GM18861 (cell line): ENCODE data around the gene CAPG.
"Not testable (repeated sequence)": the region's sequence is repeated elsewhere in the genome, so short reads cannot be mapped to it uniquely, and the experiment has no call there.

ENCODE experiments used
- ATAC-seq: cut with Tn5 transposase; IDR thresholded peaks from one replicate; pipeline ENCODE4 v1.9.1; 2021; ENCODE audit not compliant: unreplicated experiment

Gene CAPG, protein sequence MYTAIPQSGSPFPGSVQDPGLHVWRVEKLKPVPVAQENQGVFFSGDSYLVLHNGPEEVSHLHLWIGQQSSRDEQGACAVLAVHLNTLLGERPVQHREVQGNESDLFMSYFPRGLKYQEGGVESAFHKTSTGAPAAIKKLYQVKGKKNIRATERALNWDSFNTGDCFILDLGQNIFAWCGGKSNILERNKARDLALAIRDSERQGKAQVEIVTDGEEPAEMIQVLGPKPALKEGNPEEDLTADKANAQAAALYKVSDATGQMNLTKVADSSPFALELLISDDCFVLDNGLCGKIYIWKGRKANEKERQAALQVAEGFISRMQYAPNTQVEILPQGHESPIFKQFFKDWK

DNA sequence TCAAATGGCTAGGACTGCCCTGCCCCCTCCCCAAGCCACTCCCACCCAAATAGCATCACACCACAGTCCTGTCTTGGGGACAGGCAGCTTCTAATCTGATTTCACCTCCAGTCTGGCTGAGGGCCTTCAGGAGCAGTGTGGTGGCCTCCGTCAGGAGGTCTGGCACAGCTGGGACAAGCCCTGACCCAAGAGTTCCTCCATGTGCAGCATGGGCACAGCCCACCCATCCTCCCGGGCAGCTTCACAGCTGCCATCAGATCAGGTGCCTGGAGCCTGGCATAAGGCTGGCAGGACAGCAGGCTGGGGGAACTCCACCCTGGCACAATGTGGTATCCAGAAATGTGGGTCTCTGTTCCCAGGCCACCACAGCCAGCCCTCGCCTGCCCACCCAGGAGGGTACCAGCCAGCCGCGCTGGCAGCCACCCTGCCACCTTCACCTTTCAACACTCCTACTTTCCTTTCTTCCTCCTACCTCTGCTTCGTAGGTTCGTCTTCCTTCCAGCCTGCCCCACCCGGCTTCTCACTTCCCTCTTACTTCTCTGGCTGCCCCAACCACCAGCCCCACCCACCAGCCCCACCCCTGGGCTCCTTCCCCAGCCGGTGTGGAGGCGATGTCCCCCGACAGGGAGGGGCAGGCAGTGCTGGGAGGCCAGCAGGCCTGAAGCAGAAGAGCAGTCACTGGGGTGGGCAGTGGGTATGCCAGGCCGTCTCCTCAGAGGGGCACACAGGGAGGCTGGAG is at the start of gene CAPG:
Gene CAPG (minus strand): TSS at position 522 of the 739 bp plus-strand sequence. CDS start 8,221 bp downstream, outside the sequence.
- ATAC-seq = peak; percentile 42

- ATAC-seq = no peak
These were observed 49.6 kb upstream of the CAPG start for GRCh38 chr2:85459771-85460170.

GRCh38 chr2:85458601-85459563 is 48.7 kb upstream of the CAPG start:
- ATAC-seq = no peak

- no peak for ATAC-seq
These were observed 47.7 kb upstream of the CAPG start for GRCh38 chr2:85457877-85458316.

GRCh38 chr2:85457043-85457442 is 46.9 kb upstream of the CAPG start:
- no peak for ATAC-seq

DNA sequence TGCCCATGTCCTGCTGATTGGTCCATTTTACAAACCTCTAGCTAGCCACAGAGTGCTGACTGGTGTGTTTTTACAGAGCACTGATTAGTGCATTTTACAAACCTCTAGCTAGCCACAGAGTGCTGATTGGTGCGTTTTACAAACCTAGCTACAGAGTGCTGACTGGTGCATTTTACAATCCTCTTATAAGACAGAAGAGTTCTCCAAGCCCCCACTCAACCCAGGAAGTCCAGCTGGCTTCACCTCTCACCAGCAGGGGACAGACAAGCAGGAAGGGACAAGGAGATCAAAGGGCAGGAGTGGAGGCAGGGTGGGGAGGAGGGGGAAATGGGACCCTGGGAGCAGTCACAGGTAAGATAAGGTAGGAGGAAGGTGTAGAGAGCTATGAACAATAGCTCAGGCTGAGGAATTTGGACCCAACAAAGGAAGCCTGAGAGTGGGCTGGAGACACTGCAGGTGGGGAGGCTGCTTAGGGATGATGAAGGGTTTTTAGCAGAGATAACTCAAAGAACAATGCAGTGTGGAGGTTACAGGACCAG is 45.5 kb upstream of the CAPG start:
- no peak for ATAC-seq

- ATAC-seq = no peak
These were observed 43.4 kb upstream of the CAPG start for GRCh38 chr2:85453571-85453970.

- no peak for ATAC-seq
These were observed 42.1 kb upstream of the CAPG start for GRCh38 chr2:85452237-85452636.

DNA sequence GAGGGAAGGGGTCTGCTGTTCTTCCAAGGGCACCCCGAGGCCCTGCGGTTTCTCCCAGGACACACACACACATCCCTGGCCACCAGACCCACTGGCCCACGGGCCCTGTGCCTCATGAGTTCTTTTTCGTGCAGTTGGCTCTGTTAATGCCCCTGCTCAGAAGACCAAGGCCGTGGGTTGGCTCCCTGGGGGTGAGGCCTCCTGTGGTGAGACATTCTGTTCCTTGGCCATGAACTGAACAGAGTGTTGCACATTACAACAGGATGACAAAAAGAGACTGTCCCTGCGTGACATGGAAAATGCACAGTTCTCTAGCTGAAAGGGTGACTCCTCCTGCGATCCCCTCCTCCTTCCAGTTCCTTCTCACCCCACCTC is 39.0 kb upstream of the CAPG start:
- no peak for ATAC-seq

- ATAC-seq = no peak
These were observed 38.5 kb upstream of the CAPG start for GRCh38 chr2:85448461-85449213.

GRCh38 chr2:85447222-85447585 is 37.0 kb upstream of the CAPG start:
- no peak for ATAC-seq

DNA sequence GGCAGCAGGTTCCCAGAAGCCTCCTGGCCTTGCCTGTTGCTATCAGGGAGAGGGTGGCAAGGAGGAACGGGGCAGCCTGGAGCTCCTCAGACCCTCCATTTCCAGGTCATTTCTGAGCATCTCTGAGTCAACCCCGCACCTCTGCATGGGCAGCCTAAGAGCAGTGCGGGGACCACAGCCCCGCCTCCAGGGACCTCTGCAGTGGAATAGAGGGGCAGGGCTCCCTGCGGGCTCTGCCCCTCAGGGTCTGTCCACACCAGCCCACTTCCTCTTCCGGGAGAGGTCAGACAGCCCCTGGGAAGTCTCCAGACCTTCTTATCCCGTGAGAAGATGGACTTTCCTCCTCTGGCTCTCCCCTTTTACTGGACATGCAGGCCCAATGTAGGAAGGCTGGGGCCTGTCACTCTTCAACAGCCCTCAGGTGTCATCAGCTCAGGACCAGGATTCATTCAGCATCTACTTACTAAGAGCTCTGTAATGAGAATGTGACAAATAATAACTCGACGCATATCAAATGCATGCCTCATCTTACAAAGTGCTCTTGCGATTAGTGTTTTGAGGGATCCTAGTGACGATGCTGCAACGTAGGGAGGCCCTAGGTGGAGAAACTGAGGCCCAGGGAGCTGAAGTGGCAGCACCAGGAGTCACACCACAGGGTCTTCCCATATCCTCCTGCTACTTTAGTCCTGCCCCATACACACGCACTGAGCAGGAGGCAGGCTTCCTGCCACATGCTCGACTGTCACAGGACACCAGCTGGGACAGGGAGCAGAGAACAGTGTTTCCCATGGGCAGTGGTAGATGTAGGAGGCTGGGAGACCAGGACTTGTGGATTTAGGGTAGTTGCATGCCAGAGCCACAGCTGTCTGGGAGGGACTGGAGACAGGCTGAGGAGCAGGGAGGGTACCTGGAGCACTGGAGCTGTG is 36.4 kb upstream of the CAPG start:
- no peak for ATAC-seq

- ATAC-seq = no peak
These were observed 35.4 kb upstream of the CAPG start for GRCh38 chr2:85445316-85446295.

GRCh38 chr2:85444629-85445172 is 34.5 kb upstream of the CAPG start:
- no peak for ATAC-seq

GRCh38 chr2:85441864-85442263 is 31.7 kb upstream of the CAPG start:
- no peak for ATAC-seq

GRCh38 chr2:85440729-85441128 is 30.6 kb upstream of the CAPG start:
- ATAC-seq = no peak

DNA sequence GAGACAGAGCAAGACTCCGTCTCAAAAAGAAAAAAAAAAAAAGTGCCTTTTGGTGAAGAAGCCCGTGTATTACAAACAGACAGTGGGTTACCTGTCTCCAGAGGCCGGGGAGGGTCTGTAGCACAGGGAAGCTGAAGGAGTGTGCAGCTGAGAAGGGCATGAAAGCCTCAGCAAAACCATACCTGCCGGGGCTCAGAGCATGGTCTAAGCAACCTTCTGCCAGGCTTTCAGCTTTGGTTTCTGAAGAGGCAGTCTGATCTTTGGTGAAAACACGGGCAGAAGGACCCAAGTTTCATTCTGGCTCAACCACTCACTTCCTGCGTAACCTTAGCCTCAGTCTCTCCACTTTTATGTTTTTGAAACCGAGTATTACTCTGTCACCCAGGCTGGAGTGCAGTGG is 29.8 kb upstream of the CAPG start:
- no peak for ATAC-seq

- not testable (repeated sequence) for ATAC-seq
These were observed 29.4 kb upstream of the CAPG start for GRCh38 chr2:85439569-85439968.
